Activated CD8-positive, alpha-beta memory T cell treated with anti-CD3 and anti-CD28 coated beads for 4 hours (primary cell): ENCODE measurements around the gene KRTAP2-2.

Source experiments
- DNase-seq, 2 donors: peaks; one replicate each; pipeline ENCODE4 v3.0.0-alpha.2; 2020; ENCODE audit warnings: low read depth in 2 of 2

The KRTAP2-2 gene

DNA sequence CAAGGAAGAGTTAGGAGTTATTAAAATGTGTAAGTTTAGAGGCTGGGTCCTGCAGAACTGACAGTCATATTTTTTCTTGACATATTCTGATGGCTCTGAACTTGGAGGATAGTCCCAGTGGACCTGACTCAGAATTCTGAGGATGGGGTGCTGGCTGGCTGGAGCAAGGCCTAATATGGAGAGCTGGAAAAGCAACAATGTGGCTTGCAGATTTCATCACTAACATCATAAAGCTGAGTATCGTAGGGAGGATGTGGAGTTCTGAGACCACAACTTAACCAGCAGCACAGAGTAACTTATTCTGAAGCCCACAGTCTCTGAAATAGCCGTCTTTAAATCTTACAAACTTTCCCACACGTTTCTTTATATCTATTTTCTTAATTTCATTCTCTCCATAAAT, 30.3 kb downstream of the KRTAP2-2 start:
- DNase-seq: no peak

DNA sequence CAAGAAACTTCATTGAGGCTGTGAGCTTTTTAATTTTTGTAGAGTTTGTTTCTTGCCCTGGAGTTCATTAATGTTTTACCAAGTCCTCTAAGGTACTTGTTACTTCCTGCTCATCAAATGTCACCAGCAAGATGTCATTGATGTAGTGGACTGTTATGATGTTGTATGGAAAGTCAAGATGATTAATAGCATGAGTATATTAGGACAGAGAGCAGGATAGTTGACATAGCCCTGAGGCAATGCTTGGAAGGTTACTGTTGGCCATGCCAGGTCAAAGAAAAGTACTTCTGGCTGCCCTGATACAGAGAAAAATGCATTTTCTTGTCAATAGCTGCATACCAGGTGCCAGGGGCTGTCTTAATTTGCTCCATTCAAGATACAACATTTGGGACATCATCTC, 34.7 kb downstream of the KRTAP2-2 start:
- DNase-seq: no peak

DNA sequence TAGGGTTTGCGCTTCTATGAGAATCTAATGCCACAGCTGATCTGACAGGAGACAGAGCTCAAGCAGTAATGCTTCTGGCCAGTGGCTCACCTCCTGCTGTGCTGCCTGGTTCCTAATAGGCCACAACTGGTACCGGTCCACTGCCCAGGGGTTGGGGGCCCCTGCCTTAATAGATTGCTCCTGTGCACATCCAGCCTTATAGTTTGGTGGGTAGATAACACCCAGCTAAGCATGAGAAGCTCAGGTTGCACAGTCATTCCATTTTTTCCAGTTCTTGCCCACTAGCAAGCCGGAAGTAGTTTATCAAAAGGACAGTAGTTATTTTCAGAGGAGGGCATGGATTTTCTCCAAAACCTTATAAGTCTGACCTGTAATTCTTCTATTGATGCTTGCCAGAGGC, 35.6 kb downstream of the KRTAP2-2 start:
- no peak for DNase-seq

DNA sequence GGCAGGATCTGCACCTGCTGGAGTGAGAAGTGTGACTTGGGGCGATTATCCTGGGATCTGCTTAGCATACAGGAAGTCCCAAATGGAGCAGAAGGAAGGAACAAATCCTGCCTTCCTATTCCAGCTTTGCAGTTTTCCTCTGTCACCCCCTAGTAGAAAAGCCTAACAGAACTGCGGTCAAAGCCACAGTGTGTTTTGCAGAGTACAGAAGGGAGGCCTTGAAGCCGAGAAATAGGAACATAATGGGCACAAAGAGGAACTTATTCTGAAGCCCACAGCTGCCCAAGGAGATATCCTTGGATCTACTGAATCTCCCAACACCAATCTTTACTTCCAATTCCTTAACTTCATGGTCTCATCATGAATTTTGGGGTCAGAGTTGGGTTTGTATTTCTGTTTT, 36.5 kb downstream of the KRTAP2-2 start:
- DNase-seq: no peak

DNA sequence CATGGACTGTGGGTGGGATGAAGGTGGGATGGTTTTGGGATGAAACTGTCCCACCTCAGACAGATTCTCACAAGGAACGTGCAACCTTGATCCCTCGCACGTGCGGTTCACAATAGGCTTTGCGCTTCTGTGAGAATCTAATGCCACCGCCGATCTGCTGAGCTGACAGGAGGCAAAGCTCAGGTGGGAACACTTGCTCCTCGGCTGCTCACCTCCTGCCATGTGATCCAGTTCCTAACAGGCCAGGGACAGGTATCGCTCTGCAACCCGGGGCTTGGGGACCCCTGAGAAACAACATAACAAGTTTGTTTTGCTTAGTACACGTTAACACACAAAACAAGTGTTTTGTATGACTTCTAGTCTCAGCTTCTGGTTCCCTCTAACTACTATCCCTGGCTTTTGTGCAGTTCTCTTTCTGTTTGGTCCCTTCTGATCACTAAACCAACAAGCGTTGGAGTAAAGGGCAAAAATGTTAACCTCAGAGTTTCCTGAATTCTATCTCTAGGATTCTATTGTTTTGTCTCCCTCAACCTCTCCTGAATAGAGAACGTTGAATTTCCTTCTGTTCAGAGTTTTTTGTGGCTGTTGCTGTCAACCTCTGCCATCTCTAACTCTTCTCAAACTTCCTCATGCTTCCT, 38.3 kb downstream of the KRTAP2-2 start:
- DNase-seq: no peak

- no peak for DNase-seq
Observed at GRCh38 chr17:41015454-41015853, 39.6 kb downstream of the KRTAP2-2 start.

GRCh38 chr17:41013606-41014005, 41.4 kb downstream of the KRTAP2-2 start:
- DNase-seq: no peak

GRCh38 chr17:41013181-41013580, 41.8 kb downstream of the KRTAP2-2 start:
- DNase-seq: no peak

- DNase-seq: no peak
Observed at GRCh38 chr17:41012326-41013120, 42.5 kb downstream of the KRTAP2-2 start.

GRCh38 chr17:41010441-41010840, 44.6 kb downstream of the KRTAP2-2 start:
- no peak for DNase-seq

DNA sequence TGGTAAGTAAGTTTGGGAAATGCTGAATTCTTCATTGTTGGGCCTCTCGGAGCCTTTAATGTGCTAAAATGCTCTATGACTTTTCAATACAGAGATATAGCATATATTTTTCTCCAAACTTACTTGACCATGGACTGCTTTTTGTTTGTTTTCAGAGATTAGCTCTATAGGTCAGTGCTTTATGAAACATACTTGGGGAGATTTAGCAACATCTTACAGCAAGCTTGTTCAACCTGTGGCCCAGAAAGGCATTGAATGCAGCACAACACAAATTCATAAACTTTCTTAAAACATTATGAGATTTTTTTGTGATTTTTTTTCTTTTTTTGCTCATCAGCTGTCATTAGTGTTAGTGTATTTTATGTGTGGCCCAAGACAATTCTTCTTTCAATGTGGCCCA, 45.1 kb downstream of the KRTAP2-2 start:
- no peak for DNase-seq

DNA sequence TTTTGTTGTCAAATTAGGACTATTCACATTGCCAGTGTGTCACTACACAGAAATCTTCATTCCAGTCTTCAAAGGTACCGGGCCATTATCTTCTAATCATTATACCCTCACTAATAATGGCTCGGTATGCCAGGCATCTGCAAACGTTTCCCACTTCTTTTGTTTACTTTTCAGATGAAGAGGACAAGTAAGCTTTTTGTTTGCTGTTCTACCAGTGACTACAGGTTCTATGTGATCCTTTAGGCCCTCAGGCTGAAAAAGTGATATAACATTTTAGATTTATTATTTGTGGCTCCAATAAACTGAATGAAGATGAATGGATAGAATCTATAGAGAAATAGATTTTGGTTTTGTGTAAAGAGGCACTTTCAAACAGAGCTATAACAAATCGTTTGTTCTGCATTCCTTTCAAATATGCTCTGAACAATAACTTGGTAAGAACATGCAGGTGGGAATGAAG, 45.7 kb downstream of the KRTAP2-2 start:
- DNase-seq: no peak

DNA sequence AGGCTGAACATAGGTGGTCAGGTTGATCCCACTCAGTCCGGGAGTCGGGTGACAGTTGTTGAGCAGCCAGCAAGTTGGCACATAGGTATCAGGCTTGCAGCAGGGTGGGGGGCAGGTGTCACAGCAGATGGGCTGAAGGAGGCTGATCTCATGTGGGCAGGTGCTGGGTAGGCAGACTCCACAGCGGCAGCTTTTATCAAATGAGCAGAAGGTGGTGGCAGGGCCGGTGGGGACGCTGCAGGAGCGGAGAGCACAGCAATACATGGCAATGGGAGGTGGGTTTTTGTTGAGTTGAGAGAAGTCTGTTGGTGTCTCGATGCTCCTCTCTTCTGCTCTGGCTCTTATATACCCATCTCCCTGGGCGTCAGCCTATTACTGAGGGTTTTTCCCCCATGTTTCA, 46.2 kb downstream of the KRTAP2-2 start, which contains the start of gene KRTAP3-1:
Gene KRTAP3-1, minus strand, starts transcription at position 318 of the 400 bp plus-strand sequence. Its CDS starts 54 bp downstream, at position 264.
- DNase-seq: no peak
